Stimulated activated CD8-positive, alpha-beta memory T cell treated with anti-CD3 and anti-CD28 coated beads, Interleukin-12 subunit alpha, Interleukin-12 subunit beta, amount 100 ng/mL, for 4 hours (primary cell): ENCODE data around the gene TMEM184A.

Source experiments
- DNase-seq: peaks from one replicate; pipeline ENCODE4 v3.0.0-alpha.2; 2020; ENCODE audit warnings: low read depth

Gene TMEM184A

GRCh38 chr7:1501487-1502270 lies 54.3 kb downstream of the TMEM184A start:
- no peak for DNase-seq

GRCh38 chr7:1500064-1500807 lies 55.8 kb downstream of the TMEM184A start:
- no peak for DNase-seq

- DNase-seq: no peak
Observed at GRCh38 chr7:1499367-1500029, 56.5 kb downstream of the TMEM184A start.

DNA sequence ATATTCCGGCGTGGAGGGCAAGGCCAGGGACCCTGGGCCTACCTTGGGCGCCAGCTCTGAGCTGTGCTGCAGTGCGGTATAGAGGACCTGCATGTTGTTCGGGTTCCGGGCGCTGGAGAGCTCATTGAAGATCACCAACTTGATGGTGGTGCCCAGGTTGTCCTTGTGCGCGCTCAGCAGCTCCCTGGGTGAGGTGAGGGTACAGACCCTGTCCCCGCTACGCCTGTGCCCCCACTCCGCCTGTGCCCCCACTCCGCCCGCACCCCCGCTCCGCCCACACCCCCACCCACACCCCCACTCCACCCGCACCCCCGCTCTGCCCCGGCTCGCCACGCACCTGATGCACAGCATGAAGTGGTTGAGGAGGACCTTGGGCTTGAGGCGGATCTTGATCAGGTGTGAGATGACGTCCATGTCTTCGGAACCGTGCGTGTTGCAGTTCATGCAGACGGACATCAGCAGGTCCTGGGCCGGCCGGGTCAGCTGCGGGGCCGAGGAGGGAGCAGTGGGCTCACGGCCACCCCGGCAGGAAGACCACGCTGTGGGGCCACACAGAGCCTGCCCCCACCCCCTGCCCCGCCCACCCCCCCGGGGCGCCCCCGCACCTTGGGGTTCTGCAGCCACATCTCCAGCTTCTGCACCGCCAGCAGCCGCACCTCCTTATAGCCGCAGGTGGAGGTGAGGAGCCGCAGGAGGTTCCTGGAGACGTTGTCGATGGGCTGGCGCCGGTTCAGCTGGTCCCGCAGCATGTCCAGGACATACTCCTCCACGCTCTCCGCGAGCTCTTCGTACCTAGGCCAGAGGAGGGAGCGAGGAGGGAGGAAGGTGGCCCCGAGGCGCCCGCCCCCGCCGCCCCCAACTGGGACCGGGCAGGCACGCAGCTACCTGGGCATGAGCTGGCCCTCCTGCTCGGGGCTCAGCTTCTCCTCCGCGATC lies 57.4 kb downstream of the TMEM184A start:
- no peak for DNase-seq

GRCh38 chr7:1497293-1497927 lies 58.6 kb downstream of the TMEM184A start:
- DNase-seq: no peak

DNA sequence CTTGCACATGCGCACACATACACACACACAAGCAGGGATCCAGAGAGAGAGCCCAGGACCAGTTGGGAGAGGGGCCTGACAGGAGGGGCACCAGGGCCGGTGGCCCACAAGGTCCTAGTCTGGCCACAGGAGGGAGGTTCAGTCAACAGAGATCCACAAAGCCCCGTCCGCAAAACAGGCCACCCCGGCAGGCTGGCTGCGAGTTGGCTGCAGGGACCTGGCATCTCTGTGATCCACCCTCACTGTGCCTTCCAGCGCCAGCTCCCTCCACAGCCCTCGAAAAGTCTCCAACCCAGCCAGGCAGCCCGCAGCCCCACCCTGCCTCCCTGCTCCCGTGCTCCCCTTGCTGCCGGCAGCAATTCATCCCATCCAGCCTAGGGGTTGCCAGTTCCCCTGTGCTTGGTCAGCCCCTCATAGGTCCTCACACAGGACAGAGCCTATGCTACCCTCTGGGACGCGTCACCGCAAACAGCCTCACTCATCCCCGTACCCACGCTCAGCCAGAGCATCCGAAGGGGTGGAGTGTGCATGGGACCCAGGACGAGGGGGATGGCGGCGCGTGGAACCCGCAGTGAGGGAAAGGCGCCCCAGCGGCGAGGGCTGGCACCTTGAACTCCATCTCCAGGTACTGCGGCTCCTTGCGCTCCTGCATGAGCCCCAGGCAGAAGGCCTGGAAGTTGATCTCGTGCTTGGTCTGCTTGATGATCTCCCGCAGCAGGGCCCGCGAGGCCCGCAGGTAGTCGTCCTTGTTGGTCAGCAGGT lies 59.3 kb downstream of the TMEM184A start:
- DNase-seq: no peak

GRCh38 chr7:1495564-1496242 lies 60.3 kb downstream of the TMEM184A start:
- no peak for DNase-seq

DNA sequence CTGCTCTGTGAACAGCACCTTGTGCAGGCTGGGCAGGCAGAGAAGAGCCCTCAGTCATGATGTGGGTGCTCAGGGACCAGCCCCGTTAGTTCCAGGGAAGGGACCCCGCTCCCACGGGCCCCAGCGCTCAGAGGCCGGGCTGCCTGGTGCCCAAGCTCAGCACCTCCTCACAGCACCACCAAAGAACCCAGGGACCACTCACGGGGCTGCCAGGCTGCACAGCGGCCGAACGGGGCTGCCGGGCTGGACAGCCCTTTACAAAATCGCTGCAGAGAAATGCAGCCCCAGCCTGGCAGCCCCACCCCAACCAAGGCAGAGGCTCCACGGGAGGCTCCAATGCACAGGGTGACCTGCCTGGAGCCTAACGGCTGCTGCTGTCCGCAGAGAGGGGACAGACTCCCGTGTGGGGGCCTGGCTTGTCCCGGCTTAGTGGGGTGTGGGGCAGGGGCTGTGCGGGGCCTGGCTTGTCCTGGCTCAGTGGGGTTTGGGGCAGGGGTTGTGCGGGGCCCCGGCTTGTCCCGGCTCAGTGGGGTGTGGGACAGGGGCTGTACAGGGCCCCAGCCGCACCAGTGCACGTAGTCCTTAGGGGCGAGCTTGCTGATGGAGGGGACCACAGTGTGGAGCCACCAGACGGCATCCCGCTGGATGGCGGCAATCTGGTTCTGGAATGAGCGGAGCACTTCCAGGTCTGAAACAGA lies 61.0 kb downstream of the TMEM184A start:
- no peak for DNase-seq

DNA sequence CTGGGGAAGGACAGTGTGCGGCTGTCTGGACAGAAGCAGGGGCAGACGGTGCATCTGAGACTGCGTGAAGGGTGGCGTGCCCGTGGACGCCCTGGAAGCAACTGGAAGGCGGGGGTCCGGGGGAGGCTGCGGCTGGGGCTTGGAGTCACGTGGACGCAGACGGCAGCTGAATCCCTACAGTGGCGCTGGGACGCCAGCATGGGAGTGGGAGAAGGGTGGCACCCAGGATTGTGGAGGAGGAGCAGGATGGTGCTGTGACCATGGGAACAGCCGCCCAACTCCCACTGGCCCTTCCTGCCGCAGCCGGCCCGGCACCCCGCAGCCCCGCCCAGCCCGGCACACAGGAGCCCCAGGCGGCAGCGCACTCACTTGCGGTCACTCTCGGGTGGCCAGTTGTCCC lies 61.6 kb downstream of the TMEM184A start:
- DNase-seq: no peak

- DNase-seq: no peak
Observed at GRCh38 chr7:1493571-1493970, 62.4 kb downstream of the TMEM184A start.

DNA sequence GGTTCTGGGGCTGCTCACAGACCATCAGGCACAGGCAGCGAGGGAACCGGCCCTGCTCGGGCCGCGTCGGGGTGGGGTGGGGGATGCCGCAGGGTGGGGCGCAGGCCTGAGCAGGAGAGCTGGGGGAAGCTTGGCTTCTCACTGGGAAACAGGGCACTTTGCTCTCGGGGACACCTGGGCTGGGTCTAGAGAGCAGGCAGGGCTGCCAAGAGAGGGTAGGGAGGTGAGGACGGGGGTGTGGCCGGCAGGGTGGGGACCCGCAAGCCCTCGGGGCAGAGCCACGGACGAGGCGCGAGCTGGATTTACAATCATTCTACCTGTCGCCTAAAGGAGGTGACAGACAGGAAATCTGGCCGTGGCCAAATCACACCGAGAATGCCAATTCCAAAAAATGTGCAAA lies 62.9 kb downstream of the TMEM184A start:
- no peak for DNase-seq

DNA sequence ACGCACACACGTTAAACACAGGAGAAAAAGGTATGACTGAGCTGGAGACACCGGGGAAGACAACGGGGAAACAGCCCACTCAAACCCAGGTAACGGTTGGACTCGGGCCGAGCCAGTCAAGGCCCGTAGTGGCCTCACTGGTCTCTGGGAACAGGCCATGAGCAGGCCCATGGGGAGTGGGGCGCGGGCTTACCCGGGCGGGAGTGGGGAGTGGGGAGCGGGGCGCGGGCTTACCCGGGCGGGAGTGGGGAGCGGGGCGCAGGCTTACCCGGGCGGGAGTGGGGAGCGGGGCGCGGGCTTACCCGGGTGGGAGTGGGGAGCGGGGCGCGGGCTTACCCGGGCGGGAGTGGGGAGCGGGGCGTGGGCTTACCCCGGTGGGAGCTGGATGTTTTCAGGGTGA lies 63.4 kb downstream of the TMEM184A start:
- DNase-seq: no peak
